GM06990 (cell line): ENCODE measurements around the gene ETV5.

ENCODE experiments used
- DNase-seq: peaks from one replicate; pipeline ENCODE4 v3.0.0-alpha.2; 2011; ENCODE audit not compliant: insufficient read length; ENCODE audit errors: extremely low read depth
- H3K27me3 ChIP-seq: replicated peaks from 2 replicates; pipeline ENCODE4 v1.6.0; 2011; ENCODE audit warnings: low read length; ENCODE audit not compliant: control insufficient read depth, insufficient read depth
- H3K36me3 ChIP-seq: 2 replicates; pipeline ENCODE4 v1.5.1; 2011; ENCODE audit warnings: low read length; ENCODE audit not compliant: control insufficient read depth, insufficient read depth
- H3K4me3 ChIP-seq: replicated peaks from 2 replicates; pipeline ENCODE4 v1.5.1; 2011; ENCODE audit warnings: low read depth, mild to moderate bottlenecking, control low read depth, low read length
- CTCF ChIP-seq: IDR thresholded peaks from 2 replicates; pipeline ENCODE4 v1.5.1; 2011; ENCODE audit warnings: low read length, control low read depth, mild to moderate bottlenecking, inconsistent platforms; ENCODE audit not compliant: insufficient read depth, poor library complexity, severe bottlenecking

ETV5 gene

GRCh38 chr3:186141790-186142189 is 32.9 kb upstream of the ETV5 start:
- no peak for DNase-seq
- Histone ChIP-seq H3K27me3 (no peaks in the 10 kb centered on the region), H3K36me3 (no peaks in the 10 kb centered on the region), H3K4me3 (no peak overlapping the region)
- no peak for TF ChIP-seq CTCF

GRCh38 chr3:186138272-186138981 is 29.5 kb upstream of the ETV5 start:
- no peaks in the 10 kb centered on the region for H3K27me3 ChIP-seq
- no peak for TF ChIP-seq CTCF
- no peaks in the 10 kb centered on the region for H3K36me3 ChIP-seq
- H3K4me3 ChIP-seq: no peak overlapping the region
- no peak for DNase-seq

GRCh38 chr3:186137051-186137685 is 28.3 kb upstream of the ETV5 start:
- TF ChIP-seq CTCF: no peak
- no peak for DNase-seq
- Histone ChIP-seq H3K27me3 (no peaks in the 10 kb centered on the region), H3K4me3 (no peak overlapping the region), H3K36me3 (no peaks in the 10 kb centered on the region)

GRCh38 chr3:186133980-186134379 is 25.1 kb upstream of the ETV5 start:
- DNase-seq: no peak
- no peak overlapping the region for H3K4me3 ChIP-seq
- H3K27me3 ChIP-seq: no peaks in the 10 kb centered on the region; the same call in 1 of the 2 replicates
- no peaks in the 10 kb centered on the region for H3K36me3 ChIP-seq
- no peak for TF ChIP-seq CTCF

- no peaks in the 10 kb centered on the region for H3K36me3 ChIP-seq
- TF ChIP-seq CTCF: no peak
- DNase-seq: no peak
- no peak overlapping the region for H3K4me3 ChIP-seq
- H3K27me3 ChIP-seq: no peaks in the 10 kb centered on the region; the same call in 1 of the 2 replicates
Measured at GRCh38 chr3:186132487-186132886, 23.6 kb upstream of the ETV5 start.
